Measurements from ENCODE around the gene DEXI.
A peak's percentile ranks its signal among the peaks of the same experiment; 100 is the strongest.

Gene DEXI

GRCh38 chr16:10942352-10943063 lies at the start of gene DEXI:
TSS of gene DEXI (minus strand) at chr16:10942468. CDS start at chr16:10942005, 463 bp downstream.
- DNase-seq = peak; percentile 55

GRCh38 chr16:10990378-10990777 lies 48.1 kb upstream of the DEXI start:
- DNase-seq = no peak

- DNase-seq = no peak
Measured at GRCh38 chr16:10989559-10989958, 47.3 kb upstream of the DEXI start.

GRCh38 chr16:10988879-10989278 lies 46.6 kb upstream of the DEXI start:
- DNase-seq = no peak

- no peak for DNase-seq
Measured at GRCh38 chr16:10988164-10988803, 46.0 kb upstream of the DEXI start.

- DNase-seq = no peak
Measured at GRCh38 chr16:10987361-10988163, 45.3 kb upstream of the DEXI start.

GRCh38 chr16:10984509-10984908 lies 42.2 kb upstream of the DEXI start:
- DNase-seq = no peak

- no peak for DNase-seq
Measured at GRCh38 chr16:10983159-10983558, 40.9 kb upstream of the DEXI start.

- DNase-seq = no peak
Measured at GRCh38 chr16:10982465-10983150, 40.3 kb upstream of the DEXI start.

GRCh38 chr16:10981697-10982216 lies 39.5 kb upstream of the DEXI start:
- DNase-seq = peak; percentile 58

- no peak for DNase-seq
Measured at GRCh38 chr16:10980813-10981212, 38.5 kb upstream of the DEXI start.

- DNase-seq = no peak
Measured at GRCh38 chr16:10979717-10980601, 37.7 kb upstream of the DEXI start.

- DNase-seq = no peak
Measured at GRCh38 chr16:10978871-10979446, 36.7 kb upstream of the DEXI start.

GRCh38 chr16:10978124-10978523 lies 35.9 kb upstream of the DEXI start:
- no peak for DNase-seq

- DNase-seq = no peak
Measured at GRCh38 chr16:10976634-10977033, 34.4 kb upstream of the DEXI start.

GRCh38 chr16:10972819-10973464 lies 30.7 kb upstream of the DEXI start:
- DNase-seq = no peak

GRCh38 chr16:10972108-10972818 lies 30.0 kb upstream of the DEXI start:
- no peak for DNase-seq

GRCh38 chr16:10971560-10971961 lies 29.3 kb upstream of the DEXI start:
- DNase-seq = peak; percentile 46

GRCh38 chr16:10970065-10970464 lies 27.8 kb upstream of the DEXI start:
- no peak for DNase-seq

- no peak for DNase-seq
Measured at GRCh38 chr16:10969615-10970014, 27.3 kb upstream of the DEXI start.
